ENCODE results near the gene NMNAT2. TPM values are rescaled to one million over a fixed set of nuclear protein-coding genes. Genes with fewer than 3 reads are reported as not detected.

The NMNAT2 gene
- total RNA-seq, 2 donors from 2014 or later = 1.7 to 5.1 TPM

DNA sequence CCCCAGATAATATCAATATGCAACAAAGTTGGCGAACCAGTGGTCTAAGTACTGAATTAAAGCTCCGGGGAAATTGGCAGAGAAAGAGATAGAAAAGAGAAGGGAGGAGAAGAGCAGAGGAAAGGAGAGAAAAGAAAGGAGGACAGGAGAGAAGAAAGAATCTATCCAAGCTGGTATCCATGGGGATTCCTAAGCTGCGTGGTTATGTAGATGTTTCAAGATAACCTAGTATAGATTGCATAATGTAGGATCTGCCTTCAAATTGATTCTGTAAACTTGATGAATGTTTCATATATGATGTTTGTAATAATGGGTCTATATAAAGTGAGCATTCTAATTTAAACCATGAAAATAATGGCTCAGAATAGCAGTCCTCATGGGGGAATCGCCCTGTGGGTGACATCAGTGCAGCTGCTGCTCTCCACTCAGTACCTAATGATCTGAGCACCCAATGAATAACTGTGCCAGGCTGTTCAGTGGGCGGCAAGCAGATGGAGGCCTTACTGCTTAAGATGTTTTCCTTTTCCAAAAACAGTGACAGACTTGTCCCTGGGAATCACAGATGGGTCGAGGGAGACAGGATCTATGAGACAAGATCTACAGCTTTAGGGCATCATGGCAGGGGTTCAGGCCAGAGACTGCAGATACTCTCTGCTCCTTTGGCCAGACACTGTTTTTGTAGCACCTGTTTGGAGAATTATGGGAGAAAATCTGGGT is 154.1 kb downstream of the NMNAT2 start:
- peaks cover 70% of the 10 kb centered on the region for H3K27me3 Mint-ChIP-seq (ENCODE audit: insufficient read depth)
- peak; percentile 18 for DNase-seq
- TF ChIP-seq, protein P1, sequence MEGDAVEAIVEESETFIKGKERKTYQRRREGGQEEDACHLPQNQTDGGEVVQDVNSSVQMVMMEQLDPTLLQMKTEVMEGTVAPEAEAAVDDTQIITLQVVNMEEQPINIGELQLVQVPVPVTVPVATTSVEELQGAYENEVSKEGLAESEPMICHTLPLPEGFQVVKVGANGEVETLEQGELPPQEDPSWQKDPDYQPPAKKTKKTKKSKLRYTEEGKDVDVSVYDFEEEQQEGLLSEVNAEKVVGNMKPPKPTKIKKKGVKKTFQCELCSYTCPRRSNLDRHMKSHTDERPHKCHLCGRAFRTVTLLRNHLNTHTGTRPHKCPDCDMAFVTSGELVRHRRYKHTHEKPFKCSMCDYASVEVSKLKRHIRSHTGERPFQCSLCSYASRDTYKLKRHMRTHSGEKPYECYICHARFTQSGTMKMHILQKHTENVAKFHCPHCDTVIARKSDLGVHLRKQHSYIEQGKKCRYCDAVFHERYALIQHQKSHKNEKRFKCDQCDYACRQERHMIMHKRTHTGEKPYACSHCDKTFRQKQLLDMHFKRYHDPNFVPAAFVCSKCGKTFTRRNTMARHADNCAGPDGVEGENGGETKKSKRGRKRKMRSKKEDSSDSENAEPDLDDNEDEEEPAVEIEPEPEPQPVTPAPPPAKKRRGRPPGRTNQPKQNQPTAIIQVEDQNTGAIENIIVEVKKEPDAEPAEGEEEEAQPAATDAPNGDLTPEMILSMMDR (conservative IDR thresholded peaks at IDR 0.05) = no peak
- H3K27me3 ChIP-seq (ENCODE audit: control insufficient read depth, insufficient read depth, low read length, poor library complexity, severe bottlenecking) = peaks cover 93% of the 10 kb centered on the region
- H3K9ac ChIP-seq (ENCODE audit: extremely low read depth, low read length, poor library complexity, severe bottlenecking) = no peak overlapping the region
- 71 to 77% methylated on average over 6 of the region's 6 CpGs for WGBS, 2 experiments (ENCODE audit: insufficient coverage in 1 of 2, insufficient read length in 1 of 2)
- no peaks in the 10 kb centered on the region for H3K4me1 ChIP-seq (ENCODE audit: control insufficient read depth, insufficient read depth, low read length)
- H3K4me3 Mint-ChIP-seq = no peak overlapping the region
- H3K36me3 Mint-ChIP-seq (ENCODE audit: low read depth) = no peaks in the 10 kb centered on the region
- no peaks in the 10 kb centered on the region for H3K9me3 ChIP-seq (ENCODE audit: control insufficient read depth, low read length)
- no peaks in the 10 kb centered on the region for H3K36me3 ChIP-seq (ENCODE audit: control insufficient read depth, insufficient read depth, low read length)
- H3K4me3 ChIP-seq (ENCODE audit: low read length) = no peak overlapping the region
- no peaks in the 10 kb centered on the region for H3K9me3 Mint-ChIP-seq
- no peaks in the 10 kb centered on the region for H3K4me1 Mint-ChIP-seq
- H3K27ac Mint-ChIP-seq = no peak overlapping the region
- no peak overlapping the region for H3K27ac ChIP-seq (ENCODE audit: low read depth, low read length)

- no peak overlapping the region for H3K27ac ChIP-seq (ENCODE audit: low read depth, low read length)
- peaks cover 76% of the 10 kb centered on the region for H3K27me3 Mint-ChIP-seq (ENCODE audit: insufficient read depth)
- peaks cover 96% of the 10 kb centered on the region for H3K27me3 ChIP-seq (ENCODE audit: control insufficient read depth, insufficient read depth, low read length, poor library complexity, severe bottlenecking)
- 89 to 92% methylated on average over 2 to 5 of the region's 5 CpGs for WGBS, 2 experiments (ENCODE audit: insufficient coverage in 1 of 2, insufficient read length in 1 of 2)
- TF ChIP-seq, protein P1 (conservative IDR thresholded peaks at IDR 0.05) = no peak
- H3K9ac ChIP-seq (ENCODE audit: extremely low read depth, low read length, poor library complexity, severe bottlenecking) = no peak overlapping the region
- no peaks in the 10 kb centered on the region for H3K9me3 Mint-ChIP-seq
- no peaks in the 10 kb centered on the region for H3K4me1 Mint-ChIP-seq
- no peaks in the 10 kb centered on the region for H3K36me3 Mint-ChIP-seq (ENCODE audit: low read depth)
- no peak overlapping the region for H3K27ac Mint-ChIP-seq
- H3K9me3 ChIP-seq (ENCODE audit: control insufficient read depth, low read length) = no peaks in the 10 kb centered on the region
- H3K36me3 ChIP-seq (ENCODE audit: control insufficient read depth, insufficient read depth, low read length) = no peaks in the 10 kb centered on the region
- H3K4me1 ChIP-seq (ENCODE audit: control insufficient read depth, insufficient read depth, low read length) = no peaks in the 10 kb centered on the region
- H3K4me3 Mint-ChIP-seq = no peak overlapping the region
- H3K4me3 ChIP-seq (ENCODE audit: low read length) = no peak overlapping the region
- peak; percentile 4 for DNase-seq
These were observed 155.5 kb downstream of the NMNAT2 start for GRCh38 chr1:183262628-183263200.

GRCh38 chr1:183259924-183260323 is 158.3 kb downstream of the NMNAT2 start:
- Histone ChIP-seq H3K4me1 (ENCODE audit: control insufficient read depth, insufficient read depth, low read length) (no peaks in the 10 kb centered on the region), H3K36me3 (ENCODE audit: control insufficient read depth, insufficient read depth, low read length) (no peaks in the 10 kb centered on the region), H3K9me3 (ENCODE audit: control insufficient read depth, low read length) (peaks cover 8% of the 10 kb centered on the region), H3K27me3 (ENCODE audit: control insufficient read depth, insufficient read depth, low read length, poor library complexity, severe bottlenecking) (peaks cover 96% of the 10 kb centered on the region), H3K4me3 (ENCODE audit: low read length) (no peak overlapping the region), H3K27ac (ENCODE audit: low read depth, low read length) (no peak overlapping the region), H3K9ac (ENCODE audit: extremely low read depth, low read length, poor library complexity, severe bottlenecking) (no peak overlapping the region)
- peak; percentile 51 for DNase-seq
- Mint-ChIP-seq H3K4me3 (no peak overlapping the region), H3K9me3 (peaks cover 7% of the 10 kb centered on the region), H3K27ac (no peak overlapping the region), H3K4me1 (no peaks in the 10 kb centered on the region), H3K27me3 (ENCODE audit: insufficient read depth) (peaks cover 67% of the 10 kb centered on the region), H3K36me3 (ENCODE audit: low read depth) (peaks cover under 1% of the 10 kb centered on the region)
- WGBS, 2 experiments (ENCODE audit: insufficient coverage in 1 of 2, insufficient read length in 1 of 2) = 87 to 90% methylated on average over 5 of the region's 5 CpGs
- TF ChIP-seq, protein P1 (conservative IDR thresholded peaks at IDR 0.05) = no peak
